Esophagus squamous epithelium (tissue), 5 donors: Measurements from ENCODE around the gene TASOR2. TPM values are rescaled to one million over a fixed set of nuclear protein-coding genes. Genes with fewer than 3 reads are reported as not detected.

Source experiments
- DNase-seq: peaks from one replicate; lab custom pipeline; 2025; lab: John Stamatoyannopoulos, UW
- H3K27ac ChIP-seq, 4 donors: fragments of 200-600 bp; sonication (generic); one replicate each; pipeline ENCODE4 v1.5.1; 2016 to 2019; ENCODE audit warnings: mild to moderate bottlenecking in 1 of 4
- H3K27me3 ChIP-seq, 4 donors: fragments of 200-600 bp; sonication (generic); 1 replicate in 3 of 4; 2 replicates in 1 of 4; pipeline versions ENCODE4 v1.5.1 to v1.6.0; 2017 to 2021; ENCODE audit warnings: antibody characterized with exemption in 1 of 4
- H3K36me3 ChIP-seq, 3 donors: fragments of 200-600 bp; sonication (generic); one replicate each; pipeline ENCODE4 v1.5.1; 2016 to 2019
- H3K4me1 ChIP-seq, 3 donors: fragments of 200-600 bp; sonication (generic); one replicate each; pipeline ENCODE4 v1.5.1; 2017 to 2019
- H3K4me3 ChIP-seq, 4 donors: fragments of 200-600 bp; sonication (generic); 1 replicate in 3 of 4; 2 replicates in 1 of 4; pipeline ENCODE4 v1.5.1; 2016 to 2019; ENCODE audit warnings: mild to moderate bottlenecking in 2 of 4, moderate library complexity in 1 of 4
- H3K9me3 ChIP-seq, 3 donors: fragments of 200-600 bp; sonication (generic); one replicate each; pipeline ENCODE4 v1.5.1; 2016 to 2019
- CTCF ChIP-seq, 6 experiments: fragments of 450-650 bp in 4 of 6; fragments of 200-600 bp in 2 of 6; sonication (generic) in 2 of 6; IDR thresholded peaks; one replicate each; pipeline ENCODE4 v1.5.1; 2016 to 2019; ENCODE audit warnings: antibody characterized with exemption in 6 of 6, mild to moderate bottlenecking in 4 of 6, moderate library complexity in 4 of 6
- POLR2A ChIP-seq, 4 donors: fragments of 450-650 bp; IDR thresholded peaks; one replicate each; pipeline ENCODE4 v1.6.1; 2017; ENCODE audit warnings: antibody characterized with exemption in 4 of 4, mild to moderate bottlenecking in 4 of 4, moderate library complexity in 3 of 4
- WGBS, 2 donors: methylation state at CpG; one replicate each; pipeline ENCODE4 v1.1.5; 2018; 5-methylcytosine and 5-hydroxymethylcytosine counted together
- intact Hi-C: fragments of 100-400 bp; cut with DNase I; formaldehyde crosslinking; loops from one replicate; pipeline ENCODE4 v1.15.0; 2022
- total RNA-seq, 4 donors: library from RNA; depleted of rRNA; stranded (reverse); fragments of >200 nt; gene quantifications; one replicate each; pipeline ENCODE4 v1.1.0, GENCODE V29; 2016
- donor health status: DM: yes; HTN: yes; CAD: no.

Gene TASOR2
- total RNA-seq, 4 donors from 2014 or later: 18.0 to 86.8 (median 41.4) TPM

GRCh38 chr10:5662708-5663579 is 21.7 kb upstream of the TASOR2 start:
- H3K4me3 ChIP-seq: no peak overlapping the region
- H3K27me3 ChIP-seq: no peaks in the 10 kb centered on the region
- H3K4me1 ChIP-seq: peaks cover 18 to 79% (median 29%) of the 10 kb centered on the region in 3 donors
- no peak for TF ChIP-seq POLR2A (IDR thresholded peaks at IDR 0.05)
- no peak for TF ChIP-seq CTCF (IDR thresholded peaks at IDR 0.05)
- no peaks in the 10 kb centered on the region for H3K36me3 ChIP-seq
- H3K9me3 ChIP-seq: no peaks in the 10 kb centered on the region
- 80 to 91% methylated on average over 9 of the region's 9 CpGs for WGBS, 2 donors
- peak overlapping the region in 1 of 4 donors; percentile 25 for H3K27ac ChIP-seq
- no peak for DNase-seq
- intact Hi-C loops: no loop called here

- Histone ChIP-seq H3K4me3 (peak overlapping the region in 2 of 4 donors; percentile 1 to 30), H3K4me1 (peaks cover 18 to 78% (median 29%) of the 10 kb centered on the region in 3 donors), H3K36me3 (no peaks in the 10 kb centered on the region), H3K9me3 (no peaks in the 10 kb centered on the region), H3K27me3 (no peaks in the 10 kb centered on the region), H3K27ac (peak overlapping the region in 1 of 4 donors; percentile 25)
- intact Hi-C loops: no loop called here
- WGBS, 2 donors: 68 to 70% methylated on average over 11 to 12 of the region's 12 CpGs
- no peak for DNase-seq
- TF ChIP-seq CTCF (IDR thresholded peaks at IDR 0.05): no peak
- TF ChIP-seq POLR2A (IDR thresholded peaks at IDR 0.05): no peak
These were observed 20.8 kb upstream of the TASOR2 start for GRCh38 chr10:5663692-5664427.

GRCh38 chr10:5665373-5666007 is 19.1 kb upstream of the TASOR2 start:
- H3K4me3 ChIP-seq: peak overlapping the region; percentile 82 to 97 (median 90)
- DNase-seq: no peak
- intact Hi-C loops: no loop called here
- no peaks in the 10 kb centered on the region for H3K36me3 ChIP-seq
- no peaks in the 10 kb centered on the region for H3K9me3 ChIP-seq
- H3K4me1 ChIP-seq: peaks cover 17 to 62% (median 18%) of the 10 kb centered on the region in 3 donors
- 15 to 17% methylated on average over 5 to 6 of the region's 9 CpGs for WGBS, 2 donors
- TF ChIP-seq CTCF (IDR thresholded peaks at IDR 0.05) (no peak), POLR2A (IDR thresholded peaks at IDR 0.05) (no peak)
- no peaks in the 10 kb centered on the region for H3K27me3 ChIP-seq
- H3K27ac ChIP-seq: peak overlapping the region; percentile 85 to 94 (median 88)

- Histone ChIP-seq H3K27ac (peak within 1 kb of the TSS; percentile 85 to 94 (median 88)), H3K9me3 (no peaks in the 10 kb centered on the region), H3K4me3 (peak within 1 kb of the TSS; percentile 82 to 97 (median 90)), H3K4me1 (peaks cover 17 to 55% (median 18%) of the 10 kb centered on the region in 3 donors), H3K36me3 (no peaks in the 10 kb centered on the region), H3K27me3 (no peaks in the 10 kb centered on the region)
- no peak for DNase-seq
- intact Hi-C loops: no loop called here
- WGBS, 2 donors: 0% methylated on average over 8 of the region's 112 CpGs; no CpG with 5 or more reads in 1 of the 2 donors
- TF ChIP-seq CTCF (IDR thresholded peaks at IDR 0.05) (no peak), POLR2A (IDR thresholded peaks at IDR 0.05) (peak in 2 of 4 donors; percentile 60 to 69)
These were observed 18.4 kb upstream of the TASOR2 start, which contains the start of gene ASB13 for GRCh38 chr10:5666008-5666840. Gene ASB13, minus strand, starts transcription at chr10:5666595. Its CDS starts 44 bp downstream, at chr10:5666551.
